ENCODE results near the gene OSBP2.

DNA sequence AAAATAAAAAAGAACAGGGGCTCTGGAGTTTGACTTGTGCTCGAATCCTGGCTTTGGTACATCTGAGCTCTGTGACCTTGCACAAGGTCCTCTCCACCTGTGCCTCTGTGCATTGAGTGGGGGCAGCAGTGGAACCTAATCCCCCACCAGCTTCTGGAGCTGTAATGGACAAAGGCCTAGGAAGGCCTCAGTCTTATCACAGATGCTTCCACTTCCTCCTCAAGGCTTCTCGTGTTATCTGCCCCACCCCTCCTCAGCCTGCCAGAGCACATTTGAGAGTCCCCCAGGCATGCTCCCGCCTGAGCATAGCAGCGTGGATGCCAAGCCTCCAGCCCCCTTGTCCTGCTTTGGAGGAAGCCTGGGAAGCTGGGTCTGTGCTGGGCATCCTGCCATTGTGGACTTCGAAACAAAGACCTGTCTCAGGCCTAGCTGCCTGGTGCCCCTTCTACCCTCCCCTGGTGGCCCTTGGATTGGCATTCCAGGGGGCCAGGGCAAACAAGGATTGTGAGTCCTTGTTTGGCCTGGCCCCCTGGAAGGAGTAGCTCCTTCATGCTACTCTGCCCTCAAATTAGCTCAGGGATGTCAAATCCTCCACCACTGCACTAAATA lies 44.1 kb upstream of the OSBP2 start:
- TF ChIP-seq CTCF (IDR thresholded peaks at IDR 0.05) (no peak), POLR2AphosphoS5 (IDR thresholded peaks at IDR 0.05) (no peak), POLR2A (IDR thresholded peaks at IDR 0.05) (no peak)
